LNCaP clone FGC (cell line): ENCODE results near the gene PIGK.
"Not testable (repeated sequence)": the region's sequence is repeated elsewhere in the genome, so short reads cannot be mapped to it uniquely, and the experiment has no call there.

Experiments used
- DNase-seq: peaks from one replicate; pipeline ENCODE4 v3.0.0-alpha.2; 2011; ENCODE audit warnings: low read depth
- H3K4me3 ChIP-seq: 2 replicates; pipeline ENCODE4 v1.5.1; 2011; ENCODE audit warnings: mild to moderate bottlenecking, low read depth, low read length, control low read depth
- CTCF ChIP-seq: IDR thresholded peaks from 2 replicates; pipeline ENCODE4 v1.5.1; 2012; ENCODE audit warnings: mild to moderate bottlenecking; ENCODE audit not compliant: control insufficient read depth, insufficient read depth; ENCODE audit errors: extremely low read depth

Gene PIGK

DNA sequence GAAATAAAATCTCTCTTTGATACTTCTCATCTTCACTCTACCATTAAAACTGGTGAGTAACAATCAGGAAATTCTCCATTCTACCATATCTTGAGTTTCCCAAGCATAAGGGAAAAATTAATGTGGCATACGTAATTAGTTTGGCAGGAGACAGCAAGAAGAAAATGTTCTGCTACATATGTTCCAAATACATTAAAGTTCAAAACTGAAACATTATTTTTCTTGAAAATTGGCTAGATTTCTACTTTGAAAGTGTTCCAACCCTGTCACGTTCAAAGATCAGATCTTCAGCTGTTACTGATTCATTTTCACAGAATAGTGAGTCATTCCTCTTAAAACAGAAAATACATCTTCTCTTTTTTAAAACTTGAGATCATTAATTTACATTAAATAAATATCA, 48.5 kb downstream of the PIGK start:
- TF ChIP-seq CTCF = no peak
- no peak for DNase-seq
- H3K4me3 ChIP-seq = no peak overlapping the region

GRCh38 chr1:77168358-77168757, 50.9 kb downstream of the PIGK start:
- no peak for TF ChIP-seq CTCF
- no peak overlapping the region for H3K4me3 ChIP-seq
- peak; percentile 38 for DNase-seq

DNA sequence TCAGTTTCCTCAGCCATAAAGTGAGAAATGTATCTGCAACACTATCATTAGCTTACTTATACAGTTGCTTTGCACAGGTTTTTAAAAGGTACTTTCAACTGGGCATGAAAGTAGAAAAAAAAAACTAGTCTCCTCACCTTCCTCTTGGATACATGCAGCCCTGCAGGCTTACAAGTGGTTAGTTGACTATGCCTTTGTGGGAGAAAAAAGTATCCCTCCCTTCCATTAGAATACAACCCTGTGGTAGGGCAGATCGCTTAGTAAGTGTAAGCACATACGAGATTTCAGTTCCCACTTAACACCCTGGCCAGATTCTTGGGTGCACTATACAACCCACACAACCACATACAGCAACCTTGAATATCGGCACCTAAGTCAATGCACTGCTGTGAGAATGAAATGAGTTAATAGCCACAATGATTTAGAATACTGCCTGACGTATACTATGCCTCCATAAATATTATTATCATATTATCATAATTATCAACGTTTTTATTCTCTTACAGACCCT, 54.7 kb downstream of the PIGK start:
- no peak for TF ChIP-seq CTCF
- H3K4me3 ChIP-seq = no peak overlapping the region
- DNase-seq = no peak

- DNase-seq, H3K4me3 ChIP-seq: not testable (repeated sequence)
Observed at GRCh38 chr1:77159706-77160105, 59.5 kb downstream of the PIGK start.

DNA sequence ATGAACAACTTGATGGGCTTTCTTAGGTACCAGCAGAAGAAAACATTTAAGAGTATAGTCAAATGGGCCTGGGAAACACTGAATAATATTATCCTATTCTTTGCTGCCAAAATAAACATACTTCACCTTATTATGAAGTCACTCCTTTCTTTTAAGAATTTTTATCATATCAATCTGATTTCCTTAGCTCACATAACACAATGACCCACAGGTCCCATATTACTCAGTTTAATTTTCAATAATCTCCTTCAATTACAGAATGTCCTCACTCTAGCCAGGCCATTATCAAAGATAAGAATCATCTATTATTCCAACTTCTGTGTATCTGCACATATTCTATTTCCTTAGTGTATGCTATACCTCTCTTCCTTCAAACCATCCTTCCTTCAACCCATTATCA, 63.0 kb downstream of the PIGK start:
- no peak for TF ChIP-seq CTCF
- DNase-seq = no peak
- no peak overlapping the region for H3K4me3 ChIP-seq

GRCh38 chr1:77146270-77146669, 73.0 kb downstream of the PIGK start:
- no peak for DNase-seq
- H3K4me3 ChIP-seq = no peak overlapping the region
- TF ChIP-seq CTCF = no peak

DNA sequence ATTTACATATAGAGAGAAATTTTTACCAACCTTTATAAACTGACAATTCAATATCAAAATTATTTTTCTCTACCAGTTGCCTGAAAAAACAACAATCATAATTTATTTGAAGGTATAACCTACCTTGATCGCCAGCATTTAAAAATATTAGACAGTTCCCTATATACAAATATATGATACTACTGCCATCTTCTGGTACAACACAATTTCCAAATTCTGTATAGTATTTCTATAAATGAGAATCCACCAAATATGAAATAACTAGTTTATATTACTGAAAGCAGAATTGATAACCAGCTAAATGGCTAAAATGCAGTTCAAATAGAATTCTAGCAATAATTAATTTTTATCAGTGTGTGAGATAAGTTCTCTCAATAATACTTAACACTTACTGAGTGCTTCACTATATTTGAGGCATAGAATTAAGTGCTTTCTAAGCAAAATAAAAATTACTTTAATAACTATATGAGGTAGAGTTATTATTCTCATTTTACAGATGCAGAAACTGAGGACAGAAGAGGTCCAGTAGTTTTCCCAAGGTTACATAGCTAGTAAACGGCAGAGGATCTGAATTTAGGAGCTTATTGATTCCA, 75.6 kb downstream of the PIGK start:
- no peak overlapping the region for H3K4me3 ChIP-seq
- no peak for DNase-seq
- TF ChIP-seq CTCF = peak; percentile 44

DNA sequence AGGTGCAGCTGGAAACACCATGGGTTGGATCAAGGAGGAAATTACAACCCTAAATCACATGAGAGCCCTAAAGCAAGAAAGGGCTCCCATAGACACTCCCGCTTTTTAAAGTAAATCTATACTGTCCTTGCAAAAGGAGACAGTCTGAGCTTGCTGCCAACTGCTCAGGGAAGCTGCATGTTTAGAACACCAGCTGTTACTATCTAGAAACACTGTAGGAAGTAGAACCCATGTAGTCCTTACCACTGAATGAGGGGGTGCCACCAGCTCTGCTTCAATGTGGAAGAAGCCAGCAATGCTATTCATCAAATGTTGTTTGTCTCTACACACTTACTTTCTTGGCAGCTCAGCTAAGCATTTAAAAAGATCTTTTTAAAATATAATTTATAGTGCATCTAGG, 79.8 kb downstream of the PIGK start:
- no peak for DNase-seq
- no peak for TF ChIP-seq CTCF
- no peak overlapping the region for H3K4me3 ChIP-seq
